ENCODE measurements around the gene ERG28. TPM values are rescaled to one million over a fixed set of nuclear protein-coding genes. Genes with fewer than 3 reads are reported as not detected.
A peak's percentile ranks its signal among the peaks of the same experiment; 100 is the strongest.

Gene ERG28
- total RNA-seq, 1 donor from 2014 or later = 36.1 TPM

- no peaks in the 10 kb centered on the region for H3K4me1 ChIP-seq
- H3K27ac ChIP-seq = no peak overlapping the region
- H3K27me3 ChIP-seq = no peaks in the 10 kb centered on the region
- peaks cover 25% of the 10 kb centered on the region for H3K36me3 ChIP-seq
- intact Hi-C loops (cut with DNase I) = no loop called here
- TF ChIP-seq CTCF (IDR thresholded peaks at IDR 0.05) = no peak
- no peaks in the 10 kb centered on the region for H3K9me3 ChIP-seq
- no peak overlapping the region for H3K4me3 ChIP-seq
- DNase-seq (no peak), ATAC-seq (no peak)
Measured at GRCh38 chr14:75672605-75673192, 12.0 kb upstream of the ERG28 start.

- no peak for TF ChIP-seq CTCF (IDR thresholded peaks at IDR 0.05)
- Histone ChIP-seq H3K36me3 (peaks cover 25% of the 10 kb centered on the region), H3K9me3 (no peaks in the 10 kb centered on the region), H3K4me3 (no peak overlapping the region), H3K27ac (no peak overlapping the region), H3K4me1 (peaks cover under 1% of the 10 kb centered on the region), H3K27me3 (no peaks in the 10 kb centered on the region)
- no peak for ATAC-seq
- intact Hi-C loops (cut with DNase I) = no loop called here
- DNase-seq = no peak
Measured at GRCh38 chr14:75667099-75667765, 6.6 kb upstream of the ERG28 start.

- no peaks in the 10 kb centered on the region for H3K36me3 ChIP-seq
- intact Hi-C loops (cut with DNase I) = no loop called here
- no peak overlapping the region for H3K27ac ChIP-seq
- H3K4me1 ChIP-seq = peaks cover 15% of the 10 kb centered on the region
- H3K4me3 ChIP-seq = no peak overlapping the region
- no peaks in the 10 kb centered on the region for H3K9me3 ChIP-seq
- no peak for TF ChIP-seq CTCF (IDR thresholded peaks at IDR 0.05)
- no peak for ATAC-seq
- DNase-seq = no peak
- no peaks in the 10 kb centered on the region for H3K27me3 ChIP-seq
Measured at GRCh38 chr14:75662966-75663365, 2.3 kb upstream of the ERG28 start.

- Histone ChIP-seq H3K27ac (peak overlapping the region; percentile 92), H3K9me3 (no peaks in the 10 kb centered on the region), H3K27me3 (no peaks in the 10 kb centered on the region), H3K36me3 (peaks cover 10% of the 10 kb centered on the region), H3K4me1 (peaks cover 15% of the 10 kb centered on the region), H3K4me3 (peak overlapping the region; percentile 98)
- TF ChIP-seq CTCF (IDR thresholded peaks at IDR 0.05) = no peak
- no peak for DNase-seq
- intact Hi-C loops (cut with DNase I) = no loop called here
- no peak for ATAC-seq
Measured at GRCh38 chr14:75661499-75661814, 781 bp upstream of the ERG28 start.

- Histone ChIP-seq H3K9me3 (no peaks in the 10 kb centered on the region), H3K4me3 (peak overlapping the region; percentile 98), H3K27me3 (no peaks in the 10 kb centered on the region), H3K4me1 (peaks cover 15% of the 10 kb centered on the region), H3K27ac (peak overlapping the region; percentile 92), H3K36me3 (peaks cover 20% of the 10 kb centered on the region)
- DNase-seq (no peak), ATAC-seq (peak; percentile 6)
- intact Hi-C loops (cut with DNase I) = no loop called here
- TF ChIP-seq CTCF (IDR thresholded peaks at IDR 0.05) = no peak
Measured at GRCh38 chr14:75660238-75660629, 442 bp downstream of the ERG28 start.

Data from upper lobe of right lung (tissue), 1 donor.